HG02840 (cell line): ENCODE data around the gene ZNF668.

Experiments used
- ATAC-seq: cut with Tn5 transposase; IDR thresholded peaks from one replicate; pipeline ENCODE4 v1.9.1; 2021; ENCODE audit warnings: mild to moderate bottlenecking, moderate library complexity, moderate number of reproducible peaks; ENCODE audit not compliant: unreplicated experiment, low FRiP score

Gene ZNF668

GRCh38 chr16:31082368-31083045 lies 8.5 kb upstream of the ZNF668 start:
- ATAC-seq: no peak

GRCh38 chr16:31081428-31082351 lies 7.7 kb upstream of the ZNF668 start:
- no peak for ATAC-seq

GRCh38 chr16:31080756-31081419 lies 6.8 kb upstream of the ZNF668 start:
- ATAC-seq: no peak

GRCh38 chr16:31080035-31080629 lies 6.1 kb upstream of the ZNF668 start:
- no peak for ATAC-seq

- ATAC-seq: no peak
Measured at GRCh38 chr16:31079342-31079944, 5.4 kb upstream of the ZNF668 start.

GRCh38 chr16:31078597-31079341 lies 4.7 kb upstream of the ZNF668 start:
- ATAC-seq: no peak

GRCh38 chr16:31077592-31078396 lies 3.8 kb upstream of the ZNF668 start:
- no peak for ATAC-seq

GRCh38 chr16:31077024-31077423 lies 3.0 kb upstream of the ZNF668 start:
- no peak for ATAC-seq

GRCh38 chr16:31076319-31076718 lies 2.3 kb upstream of the ZNF668 start:
- ATAC-seq: no peak

- no peak for ATAC-seq
Measured at GRCh38 chr16:31074814-31075183, 759 bp upstream of the ZNF668 start.

GRCh38 chr16:31073142-31073969 lies 684 bp downstream of the ZNF668 start:
- peak; percentile 61 for ATAC-seq

GRCh38 chr16:31072540-31073141 lies 1.4 kb downstream of the ZNF668 start:
- ATAC-seq: no peak

- ATAC-seq: no peak
Measured at GRCh38 chr16:31071861-31072260, 2.2 kb downstream of the ZNF668 start.

- no peak for ATAC-seq
Measured at GRCh38 chr16:31067342-31067741, 6.7 kb downstream of the ZNF668 start.

- no peak for ATAC-seq
Measured at GRCh38 chr16:31064882-31065461, 9.1 kb downstream of the ZNF668 start.

- ATAC-seq: no peak
Measured at GRCh38 chr16:31063843-31064611, 10.0 kb downstream of the ZNF668 start.

- no peak for ATAC-seq
Measured at GRCh38 chr16:31063495-31063842, 10.6 kb downstream of the ZNF668 start.
